ENCODE measurements around the gene TSGA10IP. TPM values are rescaled to one million over a fixed set of nuclear protein-coding genes. Genes with fewer than 3 reads are reported as not detected.

TSGA10IP gene
- total RNA-seq, 1 donor from 2014 or later = not detected

- no peak for DNase-seq (ENCODE audit: low read depth in 2 of 2)
Measured at GRCh38 chr11:65973439-65974110, 28.3 kb downstream of the TSGA10IP start.

GRCh38 chr11:65975771-65976170 lies 30.5 kb downstream of the TSGA10IP start:
- DNase-seq (ENCODE audit: low read depth in 2 of 2) = no peak

- no peak for DNase-seq (ENCODE audit: low read depth in 2 of 2)
Measured at GRCh38 chr11:65976216-65977176, 31.2 kb downstream of the TSGA10IP start.

- DNase-seq (ENCODE audit: low read depth in 2 of 2) = no peak
Measured at GRCh38 chr11:65977621-65978390, 32.5 kb downstream of the TSGA10IP start.

GRCh38 chr11:65978391-65979238 lies 33.3 kb downstream of the TSGA10IP start:
- no peak for DNase-seq (ENCODE audit: low read depth in 2 of 2)

GRCh38 chr11:65979261-65979759 lies 34.0 kb downstream of the TSGA10IP start:
- no peak for DNase-seq (ENCODE audit: low read depth in 2 of 2)

- no peak for DNase-seq (ENCODE audit: low read depth in 2 of 2)
Measured at GRCh38 chr11:65981101-65981740, 35.9 kb downstream of the TSGA10IP start.

- no peak for DNase-seq (ENCODE audit: low read depth in 2 of 2)
Measured at GRCh38 chr11:65981972-65982823, 36.9 kb downstream of the TSGA10IP start.

GRCh38 chr11:65982824-65983588 lies 37.7 kb downstream of the TSGA10IP start:
- no peak for DNase-seq (ENCODE audit: low read depth in 2 of 2)

- DNase-seq (ENCODE audit: low read depth in 2 of 2) = no peak
Measured at GRCh38 chr11:65983589-65983987, 38.3 kb downstream of the TSGA10IP start.

GRCh38 chr11:65987336-65987735 lies 42.1 kb downstream of the TSGA10IP start:
- no peak for DNase-seq (ENCODE audit: low read depth in 2 of 2)

GRCh38 chr11:65988791-65989592 lies 43.7 kb downstream of the TSGA10IP start:
- peak; percentile 95 to 96 for DNase-seq (ENCODE audit: low read depth in 2 of 2)

- DNase-seq (ENCODE audit: low read depth in 2 of 2) = no peak
Measured at GRCh38 chr11:65992056-65992455, 46.8 kb downstream of the TSGA10IP start.

GRCh38 chr11:65997286-65997685 lies 52.0 kb downstream of the TSGA10IP start:
- DNase-seq (ENCODE audit: low read depth in 2 of 2) = no peak

- DNase-seq (ENCODE audit: low read depth in 2 of 2) = peak; percentile 90 to 98
Measured at GRCh38 chr11:66001942-66002647, 56.8 kb downstream of the TSGA10IP start, which contains the start of the genes BANF1 and EIF1AD. BANF1 (plus strand) TSS chr11:66002503; CDS start chr11:66003251, 748 bp downstream. EIF1AD (minus strand) TSS chr11:66002157; CDS start chr11:66000389, 1,768 bp downstream.

GRCh38 chr11:66002648-66003225 lies 57.5 kb downstream of the TSGA10IP start:
- DNase-seq (ENCODE audit: low read depth in 2 of 2) = peak in 1 of 2 donors; percentile 21

All from dermis microvascular lymphatic vessel endothelial cell (primary cell).